Panc1 (cell line): ENCODE results near the gene OPN4. TPM values are rescaled to one million over a fixed set of nuclear protein-coding genes. Genes with fewer than 3 reads are reported as not detected.

Experiments used
- ATAC-seq: fragments of 200-7000 bp; cut with Tn5 transposase; 2 replicates; pipeline ENCODE4 v1.9.1; 2020; ENCODE audit warnings: mild to moderate bottlenecking, moderate library complexity
- BruUV-seq: library from RNA; stranded (reverse); fragments of 400-500 nt; replicated peaks from 2 replicates; lab custom pipeline; 2021; lab: Mats Ljungman, UMichigan
- CTCF ChIA-PET: fragments of 300-600 bp; sonication (Branson Sonifier 250); formaldehyde crosslinking; loops from one replicate; lab custom pipeline; 2022; ENCODE audit warnings: antibody characterized with exemption; lab: Charles Lee
- POLR2A ChIA-PET: fragments of 300-600 bp; sonication (Branson Sonifier 250); formaldehyde crosslinking; loops from one replicate; lab custom pipeline; 2022; ENCODE audit warnings: antibody characterized with exemption; lab: Charles Lee
- DNase-seq: peaks from one replicate; pipeline ENCODE4 v3.0.0-alpha.2; 2010; ENCODE audit warnings: low read depth, low spot score
- H3K27ac ChIP-seq: 2 replicates; pipeline ENCODE4 v1.5.1; 2011; ENCODE audit warnings: mild to moderate bottlenecking, low read length, inconsistent platforms
- H3K27me3 ChIP-seq: fragments of 200-500 bp; sonication (Bioruptor generic); 2 replicates; pipeline ENCODE4 v1.6.0; 2014; ENCODE audit warnings: low read length, inconsistent platforms; ENCODE audit not compliant: control insufficient read depth, insufficient read depth
- H3K36me3 ChIP-seq: fragments of 200-500 bp; sonication (Bioruptor generic); 2 replicates; pipeline ENCODE4 v1.5.1; 2014; ENCODE audit warnings: inconsistent platforms, mild to moderate bottlenecking, low read length, moderate library complexity; ENCODE audit not compliant: control insufficient read depth, insufficient read depth
- H3K4me1 ChIP-seq: 2 replicates; pipeline ENCODE4 v1.5.1; 2011; ENCODE audit warnings: inconsistent platforms, mild to moderate bottlenecking, low read length, moderate library complexity; ENCODE audit not compliant: control insufficient read depth, insufficient read depth
- H3K4me3 ChIP-seq, 2 experiments: 2 replicates each; pipeline ENCODE4 v1.5.1; 2011 to 2012; ENCODE audit warnings: low read depth in 2 of 2, low read length in 2 of 2, mild to moderate bottlenecking in 2 of 2, inconsistent platforms in 1 of 2, moderate library complexity in 1 of 2
- H3K9me3 ChIP-seq: fragments of 200-500 bp; sonication (Bioruptor generic); 2 replicates; pipeline ENCODE4 v1.5.1; 2014; ENCODE audit warnings: low read depth, mild to moderate bottlenecking, inconsistent platforms, low read length, moderate library complexity; ENCODE audit not compliant: control insufficient read depth, insufficient read depth
- POLR2AphosphoS5 ChIP-seq: IDR thresholded peaks from 2 replicates; pipeline ENCODE4 v1.6.1; 2012; ENCODE audit warnings: mild to moderate bottlenecking, low read depth, low read length, moderate library complexity
- TCF7L2 ChIP-seq: IDR thresholded peaks from 2 replicates; pipeline ENCODE4 v1.6.1; 2011; ENCODE audit warnings: mild to moderate bottlenecking, low read depth, low read length, inconsistent platforms
- in situ Hi-C: cut with HindIII; loops from 2 replicates; pipeline ENCODE4 v1.10.0; 2016; ENCODE audit warnings: low sequenced_read_pairs, low pct_unique_long_range_greater_than_20kb
- intact Hi-C: fragments of 100-400 bp; cut with micrococcal nuclease; formaldehyde crosslinking; loops from one replicate; pipeline ENCODE4 v1.10.0; 2022; ENCODE audit not compliant: unreplicated experiment
- total RNA-seq: library from RNA; stranded (reverse); gene quantifications from one replicate; pipeline ENCODE4 v1.2.1, GENCODE V29; 2021; ENCODE audit not compliant: unreplicated experiment
- TF ChIP-seq, protein P1 (sequence below): fragments of 450-650 bp; IDR thresholded peaks from 2 replicates; pipeline ENCODE4 v1.5.1; 2017; ENCODE audit warnings: mild to moderate bottlenecking
- TF ChIP-seq, protein P2 (sequence below), 2 experiments: IDR thresholded peaks; 2 replicates each; pipeline ENCODE4 v1.6.1; 2011 to 2012; ENCODE audit warnings: low read depth in 2 of 2, control low read depth in 1 of 2, low read length in 1 of 2, mild to moderate bottlenecking in 1 of 2, moderate library complexity in 1 of 2; ENCODE audit not compliant: insufficient read depth in 1 of 2

The OPN4 gene
- total RNA-seq, 1 experiment from 2014 or later = not detected

DNA sequence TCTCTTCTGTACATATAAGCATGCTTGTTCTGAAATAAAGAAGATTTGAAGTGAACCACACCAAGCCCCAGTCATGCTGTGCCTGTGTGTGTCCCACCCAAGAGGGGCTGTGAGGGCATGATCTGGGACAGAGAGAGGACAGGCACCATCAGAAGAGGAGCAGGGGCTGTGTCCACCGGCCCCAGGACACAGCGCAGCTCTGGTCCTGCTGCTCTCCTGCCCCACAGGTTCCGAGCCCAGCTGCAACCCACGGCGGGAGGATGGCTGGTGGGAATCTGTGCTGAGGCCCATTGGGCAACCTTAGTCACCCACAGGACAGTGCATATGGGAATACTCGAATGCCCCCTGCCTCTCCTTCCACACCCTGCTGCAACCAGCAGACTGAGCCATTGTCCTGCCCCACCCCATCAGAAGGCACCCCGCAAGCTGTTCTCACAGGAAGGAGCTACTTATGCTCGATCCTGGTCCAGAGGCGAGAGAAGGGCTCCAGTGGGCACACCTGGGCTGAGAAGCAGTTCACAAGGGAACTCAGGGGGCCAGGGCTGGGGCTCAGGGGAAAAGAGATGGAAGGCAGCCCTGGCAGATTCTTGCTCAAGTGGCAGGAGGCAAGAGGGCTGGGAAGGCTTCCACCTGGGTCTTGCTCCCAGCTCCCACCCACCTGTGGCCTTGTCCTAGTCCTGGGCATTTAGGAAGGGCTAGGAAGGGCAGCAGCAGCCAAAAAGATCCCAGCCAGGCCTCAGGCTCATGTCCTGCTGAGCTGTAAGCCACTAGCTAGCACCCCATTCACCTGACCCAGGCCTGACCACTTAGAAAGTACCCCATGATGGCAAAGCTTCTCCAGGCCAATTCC lies 45.9 kb downstream of the OPN4 start:
- POLR2A ChIA-PET = no interaction called here
- intact Hi-C loops = loop anchor here (5.0 kb wide), 1 partner anchor 197 kb away; no protein-coding TSS in a partner anchor

DNA sequence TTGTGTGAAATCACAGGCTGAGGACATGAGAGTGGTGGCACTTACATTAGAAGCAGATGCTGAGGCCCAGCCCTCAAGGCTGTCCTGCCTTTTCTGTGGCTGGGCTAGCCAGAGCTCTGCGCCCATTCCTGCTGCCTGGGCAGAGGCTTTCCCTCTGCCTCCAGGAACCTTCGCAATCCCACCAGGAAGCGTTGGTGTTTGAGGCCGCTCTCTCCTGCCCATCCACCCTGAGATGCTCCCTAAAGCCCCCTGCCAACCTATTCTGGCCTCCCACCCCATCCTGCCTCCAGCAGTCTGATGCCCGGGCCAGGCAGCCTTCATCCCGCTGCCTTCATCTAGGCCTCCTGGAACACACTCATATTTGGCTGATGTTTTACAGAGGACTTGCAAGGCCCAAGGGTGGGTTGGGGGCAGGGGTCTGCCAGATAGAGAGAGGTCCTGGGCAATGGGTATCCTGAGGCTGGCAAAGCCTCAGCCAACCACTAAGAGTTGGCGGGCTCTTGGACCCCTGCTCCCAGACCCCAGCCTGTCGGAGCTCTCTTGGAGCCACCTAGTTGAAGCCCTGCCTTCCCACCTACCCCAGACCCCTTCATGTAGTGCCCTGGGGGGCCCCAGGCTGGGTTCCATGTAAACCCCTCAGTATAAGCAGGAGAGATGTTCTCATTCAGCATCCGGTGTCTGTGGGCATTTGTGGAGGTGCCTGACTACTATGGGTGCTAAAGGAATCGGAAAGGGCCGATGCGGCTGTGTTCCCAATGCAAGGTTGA lies 46.7 kb downstream of the OPN4 start:
- no peak for TF ChIP-seq POLR2AphosphoS5
- in situ Hi-C loops (no loop called here), intact Hi-C loops (no loop called here)
- no peaks in the 10 kb centered on the region for H3K27me3 ChIP-seq
- no peaks in the 10 kb centered on the region for H3K9me3 ChIP-seq
- no peak overlapping the region for H3K4me3 ChIP-seq
- DNase-seq (no peak), ATAC-seq (0 out of 2 replicates have a peak, but pooled peaks have one; percentile 9)
- no TSS peak for BruUV-seq
- H3K36me3 ChIP-seq = no peaks in the 10 kb centered on the region
- CTCF ChIA-PET = interaction anchor here (0.5 kb wide), 1 partner anchor 179 kb away, joined by 7 read pairs; the partner anchor contains the start of gene WAPL
- H3K4me1 ChIP-seq = no peaks in the 10 kb centered on the region; the same call in 1 of the 2 replicates
- POLR2A ChIA-PET = no interaction called here
- no peak overlapping the region for H3K27ac ChIP-seq

More for the DNA sequence above, 45.9 kb downstream of the OPN4 start:
- CTCF ChIA-PET = interaction anchor here (0.5 kb wide), 1 partner anchor 179 kb away, joined by 7 read pairs; the partner anchor contains the start of gene WAPL
- Histone ChIP-seq H3K4me3 (no peak overlapping the region), H3K4me1 (no peaks in the 10 kb centered on the region), H3K27me3 (no peaks in the 10 kb centered on the region), H3K36me3 (no peaks in the 10 kb centered on the region), H3K9me3 (no peaks in the 10 kb centered on the region), H3K27ac (no peak overlapping the region)
- TF ChIP-seq, protein P1, sequence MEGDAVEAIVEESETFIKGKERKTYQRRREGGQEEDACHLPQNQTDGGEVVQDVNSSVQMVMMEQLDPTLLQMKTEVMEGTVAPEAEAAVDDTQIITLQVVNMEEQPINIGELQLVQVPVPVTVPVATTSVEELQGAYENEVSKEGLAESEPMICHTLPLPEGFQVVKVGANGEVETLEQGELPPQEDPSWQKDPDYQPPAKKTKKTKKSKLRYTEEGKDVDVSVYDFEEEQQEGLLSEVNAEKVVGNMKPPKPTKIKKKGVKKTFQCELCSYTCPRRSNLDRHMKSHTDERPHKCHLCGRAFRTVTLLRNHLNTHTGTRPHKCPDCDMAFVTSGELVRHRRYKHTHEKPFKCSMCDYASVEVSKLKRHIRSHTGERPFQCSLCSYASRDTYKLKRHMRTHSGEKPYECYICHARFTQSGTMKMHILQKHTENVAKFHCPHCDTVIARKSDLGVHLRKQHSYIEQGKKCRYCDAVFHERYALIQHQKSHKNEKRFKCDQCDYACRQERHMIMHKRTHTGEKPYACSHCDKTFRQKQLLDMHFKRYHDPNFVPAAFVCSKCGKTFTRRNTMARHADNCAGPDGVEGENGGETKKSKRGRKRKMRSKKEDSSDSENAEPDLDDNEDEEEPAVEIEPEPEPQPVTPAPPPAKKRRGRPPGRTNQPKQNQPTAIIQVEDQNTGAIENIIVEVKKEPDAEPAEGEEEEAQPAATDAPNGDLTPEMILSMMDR = no peak
- TF ChIP-seq TCF7L2 = no peak
- TF ChIP-seq, protein P2, sequence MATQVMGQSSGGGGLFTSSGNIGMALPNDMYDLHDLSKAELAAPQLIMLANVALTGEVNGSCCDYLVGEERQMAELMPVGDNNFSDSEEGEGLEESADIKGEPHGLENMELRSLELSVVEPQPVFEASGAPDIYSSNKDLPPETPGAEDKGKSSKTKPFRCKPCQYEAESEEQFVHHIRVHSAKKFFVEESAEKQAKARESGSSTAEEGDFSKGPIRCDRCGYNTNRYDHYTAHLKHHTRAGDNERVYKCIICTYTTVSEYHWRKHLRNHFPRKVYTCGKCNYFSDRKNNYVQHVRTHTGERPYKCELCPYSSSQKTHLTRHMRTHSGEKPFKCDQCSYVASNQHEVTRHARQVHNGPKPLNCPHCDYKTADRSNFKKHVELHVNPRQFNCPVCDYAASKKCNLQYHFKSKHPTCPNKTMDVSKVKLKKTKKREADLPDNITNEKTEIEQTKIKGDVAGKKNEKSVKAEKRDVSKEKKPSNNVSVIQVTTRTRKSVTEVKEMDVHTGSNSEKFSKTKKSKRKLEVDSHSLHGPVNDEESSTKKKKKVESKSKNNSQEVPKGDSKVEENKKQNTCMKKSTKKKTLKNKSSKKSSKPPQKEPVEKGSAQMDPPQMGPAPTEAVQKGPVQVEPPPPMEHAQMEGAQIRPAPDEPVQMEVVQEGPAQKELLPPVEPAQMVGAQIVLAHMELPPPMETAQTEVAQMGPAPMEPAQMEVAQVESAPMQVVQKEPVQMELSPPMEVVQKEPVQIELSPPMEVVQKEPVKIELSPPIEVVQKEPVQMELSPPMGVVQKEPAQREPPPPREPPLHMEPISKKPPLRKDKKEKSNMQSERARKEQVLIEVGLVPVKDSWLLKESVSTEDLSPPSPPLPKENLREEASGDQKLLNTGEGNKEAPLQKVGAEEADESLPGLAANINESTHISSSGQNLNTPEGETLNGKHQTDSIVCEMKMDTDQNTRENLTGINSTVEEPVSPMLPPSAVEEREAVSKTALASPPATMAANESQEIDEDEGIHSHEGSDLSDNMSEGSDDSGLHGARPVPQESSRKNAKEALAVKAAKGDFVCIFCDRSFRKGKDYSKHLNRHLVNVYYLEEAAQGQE (IDR thresholded peaks at IDR 0.05; ENCODE audit: insufficient read depth in 1 of 2, low read depth in 2 of 2, low read length in 1 of 2) = no peak
- no peak for DNase-seq
- no TSS peak for BruUV-seq
- in situ Hi-C loops = no loop called here
- ATAC-seq = 0 out of 2 replicates have a peak, but pooled peaks have one; percentile 19
